Memory B cell (primary cell): ENCODE data around the gene TNFAIP8L3.

Experiments used
- ATAC-seq: fragments of 150-1000 bp; cut with Tn5 transposase; 2 replicates; pipeline ENCODE4 v1.10.0; 2021; ENCODE audit warnings: low read depth, mild to moderate bottlenecking, moderate library complexity
- DNase-seq, 2 donors: peaks; one replicate each; pipeline ENCODE4 v3.0.0; 2022; ENCODE audit warnings: low spot score in 2 of 2
- H3K27ac Mint-ChIP-seq: one replicate; pipeline ENCODE4 v1.8.0; 2022; ENCODE audit warnings: mild to moderate bottlenecking, moderate library complexity, mixed read lengths
- H3K27me3 Mint-ChIP-seq: one replicate; pipeline ENCODE4 v1.8.0; 2022; ENCODE audit warnings: mixed read lengths
- H3K36me3 Mint-ChIP-seq: one replicate; pipeline ENCODE4 v1.8.0; 2022; ENCODE audit warnings: mild to moderate bottlenecking, mixed read lengths
- H3K4me1 Mint-ChIP-seq: one replicate; pipeline ENCODE4 v1.8.0; 2022; ENCODE audit warnings: mixed read lengths
- H3K4me3 Mint-ChIP-seq: one replicate; pipeline ENCODE4 v1.8.0; 2022; ENCODE audit warnings: mild to moderate bottlenecking, moderate library complexity, mixed read lengths
- H3K9me3 Mint-ChIP-seq: one replicate; pipeline ENCODE4 v1.8.0; 2022; ENCODE audit warnings: mixed read lengths

TNFAIP8L3 gene

DNA sequence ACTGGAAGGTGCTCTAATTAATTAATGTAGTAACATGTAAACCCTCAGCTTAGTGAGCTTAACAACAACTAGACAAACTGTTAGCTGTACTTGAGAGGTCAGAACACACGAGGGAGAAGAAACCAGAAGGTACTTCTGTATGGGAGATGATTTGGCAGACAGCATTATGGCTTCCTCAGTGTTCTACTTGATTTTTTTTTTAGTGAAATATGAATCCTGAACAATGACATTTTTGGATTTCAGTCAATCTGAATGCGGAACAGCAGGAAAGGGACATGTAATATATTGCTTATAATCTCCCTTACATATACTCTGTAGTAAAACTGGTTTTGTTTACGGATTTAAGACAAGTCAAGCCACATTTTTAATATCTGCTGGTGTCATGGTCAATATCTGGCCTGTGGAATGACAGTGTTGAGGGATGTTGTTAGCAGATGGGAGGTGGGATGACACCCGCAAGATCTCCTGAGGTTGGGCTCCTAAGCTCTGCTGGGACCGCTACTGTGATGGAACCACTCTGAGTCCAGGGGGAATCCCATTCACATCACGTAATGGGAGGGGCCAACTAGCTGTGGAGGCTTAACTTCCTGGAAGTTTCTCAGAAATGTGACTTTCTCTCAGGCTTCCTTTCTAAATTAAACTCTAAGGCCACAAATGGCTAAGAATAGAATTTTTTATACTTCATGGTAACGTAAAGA is 18.7 kb downstream of the TNFAIP8L3 start:
- Mint-ChIP-seq H3K9me3 (no peaks in the 10 kb centered on the region), H3K36me3 (no peaks in the 10 kb centered on the region), H3K4me3 (no peak overlapping the region), H3K27me3 (peaks cover 4% of the 10 kb centered on the region), H3K27ac (no peak overlapping the region), H3K4me1 (peaks cover 14% of the 10 kb centered on the region)
- DNase-seq (no peak), ATAC-seq (no peak)

DNA sequence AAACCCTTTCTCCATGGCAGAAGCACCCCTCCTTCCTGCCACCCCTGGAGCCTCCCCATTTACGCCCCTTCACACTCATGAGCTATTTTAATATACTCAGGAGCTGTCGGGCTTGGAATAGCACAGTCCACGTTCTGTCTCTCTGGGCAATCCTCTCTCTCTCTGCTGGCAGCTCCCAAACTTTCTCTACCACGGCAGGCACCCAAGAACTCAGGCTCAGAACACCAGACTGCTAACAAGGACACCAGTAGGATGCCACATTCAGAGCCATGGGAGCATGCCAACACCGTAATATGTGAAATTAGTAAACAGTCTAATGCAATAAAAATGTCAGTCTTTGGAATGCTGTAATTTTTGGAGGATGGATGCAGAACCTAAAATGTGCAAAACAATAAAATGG is 19.3 kb downstream of the TNFAIP8L3 start:
- peaks cover 4% of the 10 kb centered on the region for H3K27me3 Mint-ChIP-seq
- H3K4me1 Mint-ChIP-seq = peaks cover 14% of the 10 kb centered on the region
- H3K4me3 Mint-ChIP-seq = no peak overlapping the region
- DNase-seq = no peak
- no peak for ATAC-seq
- no peaks in the 10 kb centered on the region for H3K36me3 Mint-ChIP-seq
- no peak overlapping the region for H3K27ac Mint-ChIP-seq
- no peaks in the 10 kb centered on the region for H3K9me3 Mint-ChIP-seq

DNA sequence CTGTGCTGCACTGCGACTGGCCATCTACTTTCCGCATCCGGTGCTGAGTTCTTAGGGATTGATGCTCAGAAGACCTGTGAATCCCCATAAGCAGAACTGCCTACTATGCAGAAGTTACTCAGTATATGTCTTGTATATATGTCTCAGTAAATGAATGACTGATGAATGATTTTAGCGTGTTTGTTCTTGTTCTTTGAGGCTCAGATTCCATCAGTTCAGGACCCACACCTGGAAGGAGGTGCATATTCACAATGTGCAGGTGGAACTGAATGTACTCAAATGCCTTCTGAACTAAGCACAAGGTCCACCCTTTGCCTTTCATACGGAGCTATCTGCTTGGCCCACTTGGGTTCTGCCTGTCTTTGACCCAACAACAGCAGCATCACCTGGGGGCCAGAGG is 19.8 kb downstream of the TNFAIP8L3 start:
- no peaks in the 10 kb centered on the region for H3K9me3 Mint-ChIP-seq
- ATAC-seq (no peak), DNase-seq (no peak)
- no peak overlapping the region for H3K4me3 Mint-ChIP-seq
- no peak overlapping the region for H3K27ac Mint-ChIP-seq
- H3K36me3 Mint-ChIP-seq = no peaks in the 10 kb centered on the region
- peaks cover 14% of the 10 kb centered on the region for H3K4me1 Mint-ChIP-seq
- H3K27me3 Mint-ChIP-seq = peaks cover 4% of the 10 kb centered on the region

DNA sequence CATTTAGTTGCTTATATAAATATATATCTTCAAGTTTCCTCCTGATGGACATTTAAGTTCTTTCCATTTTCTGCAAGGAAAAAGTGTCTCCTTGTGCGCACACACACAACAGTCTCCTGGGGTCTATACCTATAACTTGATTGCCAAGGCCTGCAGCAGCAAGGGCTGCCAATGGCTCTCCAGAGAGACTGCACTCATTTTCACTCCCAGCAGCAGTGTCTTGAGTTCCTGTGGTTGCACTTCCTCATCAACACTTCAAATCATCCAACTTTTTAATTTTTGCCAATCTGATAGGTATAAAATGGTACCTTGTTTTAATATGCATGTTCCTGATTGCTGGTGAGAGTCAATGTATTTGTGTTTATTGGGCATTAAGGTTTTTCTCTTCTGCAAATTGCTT is 23.1 kb downstream of the TNFAIP8L3 start:
- H3K27ac Mint-ChIP-seq = no peak overlapping the region
- peaks cover 2% of the 10 kb centered on the region for H3K27me3 Mint-ChIP-seq
- no peak overlapping the region for H3K4me3 Mint-ChIP-seq
- no peak for DNase-seq
- no peaks in the 10 kb centered on the region for H3K4me1 Mint-ChIP-seq
- no peak for ATAC-seq
- no peaks in the 10 kb centered on the region for H3K9me3 Mint-ChIP-seq
- H3K36me3 Mint-ChIP-seq = no peaks in the 10 kb centered on the region

DNA sequence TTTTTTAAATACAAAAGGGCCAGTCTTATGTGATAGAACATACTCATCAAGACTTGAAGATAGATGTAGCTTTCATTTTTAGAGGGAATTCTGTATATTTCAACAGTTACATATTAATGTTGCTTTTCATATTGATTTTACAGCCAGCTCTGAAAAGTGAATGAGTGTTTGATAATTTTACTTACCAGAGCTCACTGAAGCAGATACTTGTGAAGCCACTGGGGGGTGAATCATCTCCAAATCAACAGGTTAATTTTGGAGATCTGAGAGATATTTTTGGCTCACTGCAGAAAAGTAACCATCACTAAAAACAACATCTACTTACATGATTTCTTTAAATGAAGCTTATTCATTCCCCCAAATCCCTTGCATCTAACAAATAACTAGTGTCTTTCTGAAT is 24.7 kb downstream of the TNFAIP8L3 start:
- ATAC-seq (no peak), DNase-seq (no peak)
- Mint-ChIP-seq H3K27me3 (peaks cover 5% of the 10 kb centered on the region), H3K4me1 (no peaks in the 10 kb centered on the region), H3K27ac (no peak overlapping the region), H3K9me3 (no peaks in the 10 kb centered on the region), H3K36me3 (no peaks in the 10 kb centered on the region), H3K4me3 (no peak overlapping the region)

DNA sequence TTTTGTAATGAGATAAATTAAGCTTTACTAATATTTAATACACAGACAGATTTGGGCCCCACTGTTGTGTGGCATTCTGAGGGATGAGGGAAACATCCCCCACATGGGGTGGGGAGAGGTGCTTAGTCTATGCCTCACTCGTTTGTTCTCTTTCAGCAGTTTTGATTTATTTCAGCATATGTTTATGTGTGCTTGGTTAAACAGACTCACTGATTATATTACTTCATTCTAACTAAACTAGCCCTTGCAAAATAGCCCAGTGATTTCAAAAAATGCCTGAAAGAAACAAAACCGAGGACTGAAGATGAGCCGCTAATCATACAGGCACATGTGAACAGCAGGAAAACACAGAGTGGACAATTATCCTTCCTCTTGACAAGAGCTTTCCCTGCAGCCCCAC is 27.2 kb downstream of the TNFAIP8L3 start:
- H3K9me3 Mint-ChIP-seq = no peaks in the 10 kb centered on the region
- DNase-seq = no peak
- H3K4me1 Mint-ChIP-seq = no peaks in the 10 kb centered on the region
- H3K4me3 Mint-ChIP-seq = no peak overlapping the region
- no peaks in the 10 kb centered on the region for H3K36me3 Mint-ChIP-seq
- H3K27ac Mint-ChIP-seq = no peak overlapping the region
- no peak for ATAC-seq
- H3K27me3 Mint-ChIP-seq = peaks cover 13% of the 10 kb centered on the region

DNA sequence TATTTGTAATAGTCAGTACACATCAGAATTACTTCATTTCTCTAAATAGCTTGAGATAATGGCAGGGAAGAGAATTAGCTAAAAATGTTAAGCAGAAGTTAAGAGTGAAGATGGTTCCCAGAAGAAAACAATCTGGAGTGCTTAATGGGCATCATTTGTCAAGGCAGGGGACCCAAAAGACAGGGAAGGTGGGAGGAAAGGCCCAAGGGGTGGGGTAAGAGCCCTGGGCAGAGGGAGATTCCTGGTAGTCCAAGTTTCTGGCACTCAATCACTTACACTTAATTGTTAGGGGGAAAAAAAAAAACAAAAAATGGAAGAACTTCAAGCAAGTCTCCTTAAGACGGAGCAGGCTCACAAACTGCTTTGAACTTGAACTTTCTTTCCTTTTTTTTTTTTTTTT is 28.9 kb downstream of the TNFAIP8L3 start:
- no peak overlapping the region for H3K4me3 Mint-ChIP-seq
- no peaks in the 10 kb centered on the region for H3K4me1 Mint-ChIP-seq
- H3K9me3 Mint-ChIP-seq = no peaks in the 10 kb centered on the region
- no peak overlapping the region for H3K27ac Mint-ChIP-seq
- DNase-seq (no peak), ATAC-seq (no peak)
- H3K27me3 Mint-ChIP-seq = peaks cover 13% of the 10 kb centered on the region
- no peaks in the 10 kb centered on the region for H3K36me3 Mint-ChIP-seq

DNA sequence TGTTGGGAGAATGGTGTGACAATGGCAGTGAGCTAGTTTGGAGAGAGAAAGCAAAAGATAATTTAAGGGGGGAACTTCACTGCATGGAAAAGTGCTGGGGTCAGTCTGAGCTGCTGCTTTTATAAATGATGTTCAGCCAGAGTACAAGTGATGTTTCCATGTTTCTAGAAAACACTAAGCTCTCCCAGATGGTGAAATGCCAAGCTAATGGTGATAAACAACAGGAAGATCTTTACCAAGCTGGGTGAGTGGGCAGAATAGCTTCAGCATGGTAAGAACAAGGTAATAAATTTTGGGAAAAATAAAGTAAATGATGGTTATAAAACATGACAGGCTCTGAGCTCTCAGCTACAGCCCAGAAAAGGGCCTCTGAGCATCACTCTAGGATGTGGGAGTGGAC is 29.4 kb downstream of the TNFAIP8L3 start:
- H3K27me3 Mint-ChIP-seq = peaks cover 15% of the 10 kb centered on the region
- no peaks in the 10 kb centered on the region for H3K36me3 Mint-ChIP-seq
- H3K4me3 Mint-ChIP-seq = no peak overlapping the region
- H3K27ac Mint-ChIP-seq = no peak overlapping the region
- ATAC-seq = no peak
- no peak for DNase-seq
- H3K4me1 Mint-ChIP-seq = no peaks in the 10 kb centered on the region
- H3K9me3 Mint-ChIP-seq = no peaks in the 10 kb centered on the region

DNA sequence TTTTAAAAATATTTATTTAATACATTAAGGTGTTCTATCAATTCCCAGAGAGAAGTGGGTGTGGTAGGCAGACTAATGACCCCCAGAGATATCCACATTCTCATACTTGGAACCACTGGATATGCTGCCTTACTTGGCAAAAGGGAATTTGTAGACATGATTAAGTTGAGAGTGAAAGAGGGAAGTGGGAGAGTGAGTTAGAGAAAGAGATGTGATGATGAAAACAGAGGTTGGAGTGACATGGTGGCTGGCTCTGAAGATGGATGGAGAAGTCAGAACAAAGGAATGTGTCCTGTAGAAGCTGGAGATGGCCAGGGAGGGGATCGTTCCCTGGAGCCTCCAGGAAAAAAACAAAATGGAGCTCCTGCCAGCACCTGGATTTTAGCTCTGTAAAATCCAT is 32.0 kb downstream of the TNFAIP8L3 start:
- H3K4me1 Mint-ChIP-seq = no peaks in the 10 kb centered on the region
- no peak overlapping the region for H3K27ac Mint-ChIP-seq
- H3K36me3 Mint-ChIP-seq = no peaks in the 10 kb centered on the region
- no peak overlapping the region for H3K4me3 Mint-ChIP-seq
- H3K27me3 Mint-ChIP-seq = peaks cover 13% of the 10 kb centered on the region
- ATAC-seq (no peak), DNase-seq (no peak)
- H3K9me3 Mint-ChIP-seq = no peaks in the 10 kb centered on the region

DNA sequence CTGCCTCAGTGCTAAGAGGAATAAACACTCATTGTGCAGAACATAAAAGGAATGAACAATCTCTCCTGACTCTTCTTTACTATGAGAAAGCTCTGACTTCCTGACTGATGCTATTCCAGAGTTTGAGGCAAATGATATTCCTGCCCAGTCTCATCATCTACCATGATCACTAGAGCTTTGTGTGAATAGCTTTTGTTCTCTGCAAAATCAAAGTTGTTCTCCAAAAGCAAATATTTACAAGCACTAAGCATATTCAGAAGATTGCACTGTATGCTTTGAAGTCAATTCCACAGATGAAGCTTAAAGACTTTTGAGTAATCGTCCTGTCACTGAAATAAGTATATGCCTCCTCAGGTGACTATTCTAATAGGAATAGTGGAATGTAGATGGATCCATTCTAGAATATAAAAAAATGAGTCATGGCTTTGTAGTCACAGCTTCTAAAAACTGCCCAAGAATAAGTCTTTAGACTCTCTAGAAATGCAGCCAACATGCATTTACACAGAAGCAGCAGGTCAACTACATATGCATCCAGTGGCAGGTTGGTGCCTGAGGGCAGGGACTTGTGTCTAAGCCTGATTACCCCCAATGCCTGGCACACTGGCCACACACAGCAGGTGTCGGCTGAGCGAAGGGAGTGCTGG is 34.6 kb downstream of the TNFAIP8L3 start:
- no peak for DNase-seq
- Mint-ChIP-seq H3K36me3 (no peaks in the 10 kb centered on the region), H3K27ac (no peak overlapping the region)

DNA sequence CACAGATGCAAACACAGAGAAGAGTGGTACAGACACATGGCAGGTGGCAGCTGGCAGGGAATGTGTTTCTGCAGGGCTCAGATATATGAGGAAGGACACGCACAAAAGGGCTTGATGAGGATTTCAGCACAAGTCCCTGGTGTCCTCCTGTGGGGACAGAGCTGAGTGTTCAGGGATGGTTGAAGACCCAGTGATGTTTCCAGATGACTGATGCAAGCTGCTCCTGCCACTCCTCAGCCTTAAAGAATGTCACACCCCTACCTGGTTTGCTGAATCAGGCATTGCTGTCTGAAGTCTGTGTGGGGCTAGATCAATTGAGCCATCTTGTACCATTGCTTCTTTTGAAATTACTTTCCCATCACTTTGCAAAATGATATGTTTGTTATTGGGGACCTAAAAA is 40.2 kb downstream of the TNFAIP8L3 start:
- ATAC-seq = no peak
- no peaks in the 10 kb centered on the region for H3K36me3 Mint-ChIP-seq
- no peak overlapping the region for H3K27ac Mint-ChIP-seq
- no peaks in the 10 kb centered on the region for H3K4me1 Mint-ChIP-seq
- H3K9me3 Mint-ChIP-seq = no peaks in the 10 kb centered on the region
- no peak for DNase-seq
- peaks cover 3% of the 10 kb centered on the region for H3K27me3 Mint-ChIP-seq
- no peak overlapping the region for H3K4me3 Mint-ChIP-seq

More for the DNA sequence above, 34.6 kb downstream of the TNFAIP8L3 start:
- no peaks in the 10 kb centered on the region for H3K4me1 Mint-ChIP-seq
- peaks cover 11% of the 10 kb centered on the region for H3K27me3 Mint-ChIP-seq
- H3K9me3 Mint-ChIP-seq = no peaks in the 10 kb centered on the region
- H3K4me3 Mint-ChIP-seq = no peak overlapping the region
- no peak for ATAC-seq

DNA sequence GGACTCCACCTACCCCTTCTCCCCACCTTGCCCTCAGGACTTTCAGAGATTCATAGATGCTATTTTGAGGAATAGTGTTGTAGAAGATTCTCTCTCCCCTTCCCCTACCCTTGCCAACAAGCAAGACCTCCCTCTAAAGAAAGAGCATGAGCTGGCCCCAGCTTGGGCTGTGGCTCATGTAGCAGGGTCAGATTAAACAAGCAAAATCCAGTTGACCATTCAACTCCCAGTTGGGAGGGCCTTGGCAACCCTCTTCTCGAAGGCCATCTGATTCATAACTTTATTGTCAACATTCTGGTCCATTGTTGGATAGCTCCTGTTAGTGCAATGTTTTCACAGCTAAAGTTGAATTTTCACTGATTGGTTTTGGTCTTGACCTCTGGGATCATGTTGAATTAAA is 41.1 kb downstream of the TNFAIP8L3 start:
- Mint-ChIP-seq H3K9me3 (no peaks in the 10 kb centered on the region), H3K4me1 (peaks cover 2% of the 10 kb centered on the region), H3K4me3 (no peak overlapping the region), H3K36me3 (no peaks in the 10 kb centered on the region), H3K27me3 (peaks cover 3% of the 10 kb centered on the region), H3K27ac (no peak overlapping the region)
- ATAC-seq (no peak), DNase-seq (no peak)

DNA sequence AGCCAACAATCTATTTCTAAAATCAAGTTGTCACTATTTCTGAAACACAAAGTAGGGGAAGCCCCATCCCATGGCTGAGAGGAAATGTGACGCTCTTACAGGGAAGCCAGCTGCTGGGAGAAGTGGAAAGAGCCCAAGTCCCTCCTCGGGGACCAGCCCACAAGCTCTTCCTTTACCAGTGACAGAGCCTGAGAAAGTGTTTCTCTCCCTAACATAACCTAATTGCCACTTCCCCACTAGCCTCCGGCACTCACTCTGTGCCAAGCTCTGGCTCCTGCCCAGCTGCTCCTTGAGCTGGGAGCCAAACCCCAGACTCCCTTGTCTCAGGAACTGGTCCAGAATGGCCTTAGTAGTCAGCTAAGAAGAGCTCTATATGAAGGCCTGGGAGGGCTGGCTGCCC is 42.9 kb downstream of the TNFAIP8L3 start:
- H3K4me3 Mint-ChIP-seq = no peak overlapping the region
- ATAC-seq (no peak), DNase-seq (no peak)
- no peak overlapping the region for H3K27ac Mint-ChIP-seq
- no peaks in the 10 kb centered on the region for H3K36me3 Mint-ChIP-seq
- no peaks in the 10 kb centered on the region for H3K9me3 Mint-ChIP-seq
- peaks cover 3% of the 10 kb centered on the region for H3K27me3 Mint-ChIP-seq
- H3K4me1 Mint-ChIP-seq = peaks cover 7% of the 10 kb centered on the region

DNA sequence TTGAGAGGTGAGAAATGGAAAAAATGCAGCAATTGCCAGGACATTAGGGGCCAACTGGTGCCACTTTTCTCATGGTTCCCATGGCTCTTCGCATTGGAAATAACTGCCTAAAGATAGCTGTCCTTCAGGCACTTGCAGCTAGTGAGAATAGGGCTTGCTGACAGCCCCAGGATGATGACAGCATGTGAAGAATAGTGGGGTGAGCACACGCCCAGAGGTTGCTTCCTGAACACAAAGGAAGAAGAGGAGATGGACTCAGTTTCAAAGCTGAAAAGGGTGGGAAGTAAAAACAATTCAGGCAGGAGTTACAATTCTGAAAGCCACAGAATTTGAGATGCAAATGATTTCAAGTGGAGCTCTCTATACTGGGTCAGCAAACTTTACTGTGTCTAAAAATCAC is 45.6 kb downstream of the TNFAIP8L3 start:
- H3K9me3 Mint-ChIP-seq = no peaks in the 10 kb centered on the region
- no peak overlapping the region for H3K27ac Mint-ChIP-seq
- H3K4me3 Mint-ChIP-seq = no peak overlapping the region
- DNase-seq = no peak
- peaks cover 3% of the 10 kb centered on the region for H3K27me3 Mint-ChIP-seq
- no peak for ATAC-seq
- peaks cover 7% of the 10 kb centered on the region for H3K4me1 Mint-ChIP-seq
- no peaks in the 10 kb centered on the region for H3K36me3 Mint-ChIP-seq

DNA sequence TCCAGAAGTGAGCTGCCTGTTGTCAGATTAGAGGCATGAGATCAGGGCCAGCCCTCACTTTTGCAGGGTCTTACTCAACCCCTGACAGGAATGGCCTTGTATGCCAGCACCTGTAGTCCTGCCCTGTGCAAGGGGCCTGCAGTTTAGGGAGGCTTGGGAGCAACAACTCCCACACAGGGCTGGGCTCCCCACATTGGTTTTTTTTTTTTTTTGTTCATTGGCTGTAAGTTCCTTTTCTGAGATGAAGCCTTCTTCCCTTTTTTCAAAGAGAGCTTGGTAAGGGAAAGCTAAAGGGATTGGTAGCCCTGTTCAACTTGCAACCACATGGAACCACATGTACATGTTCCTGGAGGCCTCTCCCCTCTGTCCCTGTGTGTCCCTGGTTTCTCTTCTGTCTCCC is 46.4 kb downstream of the TNFAIP8L3 start:
- Mint-ChIP-seq H3K27me3 (peaks cover 5% of the 10 kb centered on the region), H3K36me3 (no peaks in the 10 kb centered on the region), H3K9me3 (no peaks in the 10 kb centered on the region), H3K4me1 (peaks cover 7% of the 10 kb centered on the region), H3K27ac (no peak overlapping the region), H3K4me3 (no peak overlapping the region)
- DNase-seq = no peak
- ATAC-seq = no peak
